Neutrophil (primary cell): ENCODE data around the gene ZNF654.
"Not testable (repeated sequence)": the region's sequence is repeated elsewhere in the genome, so short reads cannot be mapped to it uniquely, and the experiment has no call there.

Experiments
- H3K27ac ChIP-seq: fragments of 200-600 bp; sonication (generic); 2 replicates; pipeline ENCODE4 v1.5.1; 2016; ENCODE audit warnings: mild to moderate bottlenecking, moderate library complexity
- H3K27me3 ChIP-seq: fragments of 200-600 bp; sonication (generic); 2 replicates; pipeline ENCODE4 v1.6.0; 2016; ENCODE audit warnings: mild to moderate bottlenecking
- H3K36me3 ChIP-seq: fragments of 200-600 bp; sonication (generic); 2 replicates; pipeline ENCODE4 v1.5.1; 2017
- H3K4me1 ChIP-seq, 2 experiments: fragments of 200-600 bp in 1 of 2; sonication (generic) in 1 of 2; 1 replicate in 1 of 2; 2 replicates in 1 of 2; pipeline versions ENCODE4 v1.5.1 to v1.6.1; 2013 to 2016; ENCODE audit warnings: low read depth in 1 of 2, low read length in 1 of 2, mild to moderate bottlenecking in 1 of 2, moderate library complexity in 1 of 2; ENCODE audit not compliant: control insufficient read depth in 1 of 2, insufficient read depth in 1 of 2
- H3K4me3 ChIP-seq, 2 experiments: fragments of 200-600 bp in 1 of 2; sonication (generic) in 1 of 2; 1 replicate in 1 of 2; 2 replicates in 1 of 2; pipeline ENCODE4 v1.5.1; 2013 to 2016; ENCODE audit warnings: low read depth in 1 of 2, low read length in 1 of 2, mild to moderate bottlenecking in 1 of 2, moderate library complexity in 1 of 2
- H3K9me3 ChIP-seq: fragments of 200-600 bp; sonication (generic); 2 replicates; pipeline ENCODE4 v1.5.1; 2016
- CTCF ChIP-seq: fragments of 200-600 bp; sonication (generic); IDR thresholded peaks from 2 replicates; pipeline ENCODE4 v1.5.1; 2016; ENCODE audit warnings: antibody characterized with exemption

ZNF654 gene

GRCh38 chr3:88167173-88167572 is 108.1 kb downstream of the ZNF654 start:
- H3K27ac ChIP-seq: no peak overlapping the region
- H3K4me1 ChIP-seq: no peaks in the 10 kb centered on the region
- no peak for TF ChIP-seq CTCF
- H3K27me3 ChIP-seq: no peaks in the 10 kb centered on the region
- peaks cover 17% of the 10 kb centered on the region for H3K36me3 ChIP-seq
- H3K4me3 ChIP-seq: no peak overlapping the region
- no peaks in the 10 kb centered on the region for H3K9me3 ChIP-seq

- H3K36me3 ChIP-seq: peaks cover 13% of the 10 kb centered on the region
- H3K9me3 ChIP-seq: no peaks in the 10 kb centered on the region
- no peak overlapping the region for H3K27ac ChIP-seq
- no peak overlapping the region for H3K4me3 ChIP-seq
- H3K4me1 ChIP-seq: no peaks in the 10 kb centered on the region
- TF ChIP-seq CTCF: no peak
- no peaks in the 10 kb centered on the region for H3K27me3 ChIP-seq
Observed at GRCh38 chr3:88167704-88168103, 108.6 kb downstream of the ZNF654 start.

- Histone ChIP-seq H3K36me3 (peaks cover 11% of the 10 kb centered on the region), H3K27me3 (no peaks in the 10 kb centered on the region), H3K4me3 (no peak overlapping the region), H3K9me3 (no peaks in the 10 kb centered on the region), H3K27ac (no peak overlapping the region), H3K4me1 (no peaks in the 10 kb centered on the region)
- no peak for TF ChIP-seq CTCF
Observed at GRCh38 chr3:88168171-88168570, 109.1 kb downstream of the ZNF654 start.

- H3K27ac ChIP-seq: no peak overlapping the region
- H3K4me1 ChIP-seq: no peaks in the 10 kb centered on the region
- no peak overlapping the region for H3K4me3 ChIP-seq
- H3K9me3 ChIP-seq: no peaks in the 10 kb centered on the region
- no peaks in the 10 kb centered on the region for H3K36me3 ChIP-seq
- H3K27me3 ChIP-seq: no peaks in the 10 kb centered on the region
- no peak for TF ChIP-seq CTCF
Observed at GRCh38 chr3:88180398-88180999, 121.4 kb downstream of the ZNF654 start.

GRCh38 chr3:88182165-88182918 is 123.3 kb downstream of the ZNF654 start:
- H3K4me3 ChIP-seq, H3K9me3 ChIP-seq, H3K27me3 ChIP-seq, H3K27ac ChIP-seq, H3K4me1 ChIP-seq, H3K36me3 ChIP-seq: not testable (repeated sequence)

GRCh38 chr3:88188436-88188835 is 129.4 kb downstream of the ZNF654 start:
- no peak for TF ChIP-seq CTCF
- H3K27ac ChIP-seq: no peak overlapping the region
- H3K27me3 ChIP-seq: no peaks in the 10 kb centered on the region
- no peak overlapping the region for H3K4me3 ChIP-seq
- no peaks in the 10 kb centered on the region for H3K9me3 ChIP-seq
- H3K4me1 ChIP-seq: no peaks in the 10 kb centered on the region
- no peaks in the 10 kb centered on the region for H3K36me3 ChIP-seq
